SU-DHL-6 (cell line): ENCODE data around the gene PCSK9.

Experiments used
- EZH2phosphoT487 ChIP-seq: fragments of 200-600 bp; sonication (generic), shearing (Covaris generic); conservative IDR thresholded peaks from 2 replicates; pipeline ENCODE4 v1.6.1; 2018; ENCODE audit warnings: mild to moderate bottlenecking, antibody characterized with exemption, low read length, moderate library complexity, mixed read lengths
- TF ChIP-seq, protein P1 (sequence below): fragments of 200-600 bp; sonication (generic); IDR thresholded peaks from one replicate; pipeline ENCODE4 v1.5.1; 2017; ENCODE audit warnings: antibody characterized with exemption, mild to moderate bottlenecking, low read length, moderate library complexity; ENCODE audit not compliant: insufficient read depth, poor library complexity, severe bottlenecking

DNA sequence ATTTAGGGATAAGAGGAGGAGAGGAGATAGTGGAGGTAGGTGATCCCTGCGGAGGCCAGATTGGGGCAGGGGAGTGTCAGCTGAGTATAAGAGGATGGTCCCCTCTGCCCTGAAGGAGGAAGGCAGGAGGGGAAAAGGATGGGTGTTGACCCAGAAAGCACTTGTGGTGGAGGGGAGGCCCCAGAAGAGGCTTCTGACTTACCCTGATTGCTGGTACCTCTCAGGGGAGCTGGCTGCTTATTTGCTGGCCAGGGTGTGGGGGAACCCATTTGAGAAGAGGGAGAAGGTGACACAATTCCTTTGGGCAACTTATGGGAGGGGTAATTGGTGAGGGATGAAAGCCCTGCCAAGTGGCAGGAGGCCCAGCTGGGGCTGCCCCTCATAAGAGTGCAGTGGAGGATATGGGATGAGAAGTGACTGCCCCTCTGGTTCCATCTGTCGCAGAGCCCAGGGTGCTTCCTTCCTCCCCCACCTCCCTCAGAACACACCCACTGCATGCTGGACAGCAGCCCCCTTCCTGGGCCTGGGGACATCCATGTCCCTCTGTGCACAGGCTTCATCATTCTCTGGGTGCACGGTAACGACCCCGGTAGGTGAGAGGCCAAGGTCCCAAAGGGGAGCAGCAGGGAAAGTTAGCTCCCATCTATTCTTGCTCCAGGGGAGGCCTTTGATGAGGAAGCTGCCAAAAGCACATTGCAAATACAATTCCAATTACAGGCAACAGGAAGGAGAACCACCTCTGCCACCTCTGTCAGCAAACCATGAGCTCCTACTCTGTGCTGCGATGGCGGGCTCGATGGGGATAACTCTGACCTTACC lies 1.4 kb upstream of the PCSK9 start:
- TF ChIP-seq, protein P1, sequence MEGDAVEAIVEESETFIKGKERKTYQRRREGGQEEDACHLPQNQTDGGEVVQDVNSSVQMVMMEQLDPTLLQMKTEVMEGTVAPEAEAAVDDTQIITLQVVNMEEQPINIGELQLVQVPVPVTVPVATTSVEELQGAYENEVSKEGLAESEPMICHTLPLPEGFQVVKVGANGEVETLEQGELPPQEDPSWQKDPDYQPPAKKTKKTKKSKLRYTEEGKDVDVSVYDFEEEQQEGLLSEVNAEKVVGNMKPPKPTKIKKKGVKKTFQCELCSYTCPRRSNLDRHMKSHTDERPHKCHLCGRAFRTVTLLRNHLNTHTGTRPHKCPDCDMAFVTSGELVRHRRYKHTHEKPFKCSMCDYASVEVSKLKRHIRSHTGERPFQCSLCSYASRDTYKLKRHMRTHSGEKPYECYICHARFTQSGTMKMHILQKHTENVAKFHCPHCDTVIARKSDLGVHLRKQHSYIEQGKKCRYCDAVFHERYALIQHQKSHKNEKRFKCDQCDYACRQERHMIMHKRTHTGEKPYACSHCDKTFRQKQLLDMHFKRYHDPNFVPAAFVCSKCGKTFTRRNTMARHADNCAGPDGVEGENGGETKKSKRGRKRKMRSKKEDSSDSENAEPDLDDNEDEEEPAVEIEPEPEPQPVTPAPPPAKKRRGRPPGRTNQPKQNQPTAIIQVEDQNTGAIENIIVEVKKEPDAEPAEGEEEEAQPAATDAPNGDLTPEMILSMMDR, result no peak
- no peak for TF ChIP-seq EZH2phosphoT487
